ENCODE data around the gene ALDH2. TPM values are rescaled to one million over a fixed set of nuclear protein-coding genes. Genes with fewer than 3 reads are reported as not detected.
"Not testable (repeated sequence)": the region's sequence is repeated elsewhere in the genome, so short reads cannot be mapped to it uniquely, and the experiment has no call there.

ALDH2 gene
- total and polyA plus RNA-seq, 2 experiments from 2014 or later: 21.7 to 38.5 TPM

DNA sequence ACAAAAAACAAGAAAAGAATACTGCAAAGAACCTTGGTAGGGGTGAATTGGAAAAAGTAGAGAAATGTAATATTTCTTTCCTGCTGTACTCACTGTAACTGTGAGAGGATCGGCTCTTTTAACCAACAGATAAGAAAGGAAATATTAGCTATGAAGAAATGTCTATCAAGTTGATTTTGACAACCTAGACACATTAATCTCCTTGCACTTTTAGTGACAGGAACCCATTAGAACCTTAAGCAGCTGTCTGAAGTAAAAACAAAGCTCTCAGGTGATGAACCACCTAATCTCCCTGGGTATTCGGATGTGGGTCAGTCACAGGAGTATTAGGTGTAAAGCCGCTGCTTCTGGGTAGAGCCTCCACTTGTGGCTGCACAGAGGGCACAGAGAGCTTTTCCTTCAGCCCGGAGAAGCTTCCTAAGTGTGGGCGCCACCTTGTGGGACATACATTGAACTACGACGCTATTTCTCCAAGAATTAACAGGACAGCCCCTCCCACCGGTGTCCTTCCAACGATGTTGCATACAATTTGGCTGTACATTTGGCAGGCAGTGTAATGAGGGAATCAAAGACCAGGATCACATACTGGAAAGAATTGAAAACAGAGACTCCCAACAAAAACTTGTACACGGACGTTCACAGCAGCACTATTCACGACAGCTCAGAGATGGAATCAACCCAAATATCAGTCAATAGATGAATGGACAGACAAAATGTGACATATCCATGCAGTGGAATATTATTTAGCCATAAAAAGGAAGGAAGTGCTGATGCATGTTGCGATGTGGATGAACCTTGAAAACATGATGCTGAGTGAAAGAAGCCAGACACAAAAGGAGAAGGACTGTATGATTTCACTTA, 46.4 kb downstream of the ALDH2 start:
- peak overlapping the region; percentile 49; the same call in 1 of the 2 replicates for H2AFZ ChIP-seq
- in situ Hi-C loops (cut with MboI): no loop called here
- H3K9me2 ChIP-seq (ENCODE audit: insufficient read depth): no peaks in the 10 kb centered on the region
- H3K36me3 ChIP-seq (ENCODE audit: low read depth): no peaks in the 10 kb centered on the region
- H3K4me2 ChIP-seq (ENCODE audit: unreplicated experiment): no peak overlapping the region
- no peaks in the 10 kb centered on the region for H3K79me2 ChIP-seq (ENCODE audit: insufficient read depth)
- 4% methylated on average over 13 of the region's 13 CpGs for WGBS, 2 experiments (ENCODE audit: low coverage in 1 of 2, low lambda C conversion rate in 2 of 2, missing lambda C conversion rate in 2 of 2)
- no peak overlapping the region for H3K4me3 ChIP-seq
- TF ChIP-seq EZH2 (IDR thresholded peaks at IDR 0.05; ENCODE audit: insufficient read depth, poor library complexity, severe bottlenecking) (no peak), EZH2phosphoT487 (IDR thresholded peaks at IDR 0.05; ENCODE audit: insufficient read depth, low read depth) (no peak)
- no peak overlapping the region for H3K27ac ChIP-seq
- H3K9me3 ChIP-seq (ENCODE audit: low read depth): no peaks in the 10 kb centered on the region
- DNase-seq: peak; percentile 93
- no peaks in the 10 kb centered on the region for H4K20me1 ChIP-seq (ENCODE audit: insufficient read depth)
- H3K9ac ChIP-seq: no peak overlapping the region
- H3K4me1 ChIP-seq (ENCODE audit: insufficient read depth): no peaks in the 10 kb centered on the region
- no peaks in the 10 kb centered on the region for H3F3A ChIP-seq (ENCODE audit: insufficient read depth)
- 0 out of 2 replicates have a peak, but pooled peaks cover 12% of the 10 kb centered on the region for H3K27me3 ChIP-seq (replicated peaks; ENCODE audit: insufficient read depth)

DNA sequence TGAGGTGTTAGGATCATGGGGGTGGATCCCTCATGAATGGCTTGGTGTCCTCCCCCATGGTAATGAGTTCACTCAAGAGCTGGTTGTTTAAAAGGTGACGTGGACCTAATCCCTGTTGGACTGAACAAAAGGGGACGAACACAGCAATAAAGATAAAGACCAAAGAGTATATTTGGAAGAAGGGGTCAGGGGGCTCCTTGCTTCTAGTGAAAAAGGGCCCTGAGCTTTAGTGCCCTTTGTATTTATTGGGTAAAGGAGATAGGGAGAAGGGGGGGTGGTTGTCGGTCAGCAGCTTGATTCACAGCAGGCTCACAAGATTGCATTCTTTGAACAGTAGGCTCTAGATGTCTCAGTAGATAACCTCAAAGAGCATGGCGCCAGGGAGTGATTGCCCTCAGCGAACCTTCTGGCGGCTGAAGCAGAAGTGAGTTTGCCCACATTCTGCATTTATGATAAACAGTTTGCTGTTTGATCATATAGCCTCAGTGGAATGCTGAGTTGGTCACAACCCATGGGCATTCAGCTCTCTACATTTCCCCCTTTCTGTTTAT, 49.4 kb downstream of the ALDH2 start:
- H3K79me2 ChIP-seq (ENCODE audit: insufficient read depth): no peaks in the 10 kb centered on the region
- in situ Hi-C loops (cut with MboI): no loop called here

DNA sequence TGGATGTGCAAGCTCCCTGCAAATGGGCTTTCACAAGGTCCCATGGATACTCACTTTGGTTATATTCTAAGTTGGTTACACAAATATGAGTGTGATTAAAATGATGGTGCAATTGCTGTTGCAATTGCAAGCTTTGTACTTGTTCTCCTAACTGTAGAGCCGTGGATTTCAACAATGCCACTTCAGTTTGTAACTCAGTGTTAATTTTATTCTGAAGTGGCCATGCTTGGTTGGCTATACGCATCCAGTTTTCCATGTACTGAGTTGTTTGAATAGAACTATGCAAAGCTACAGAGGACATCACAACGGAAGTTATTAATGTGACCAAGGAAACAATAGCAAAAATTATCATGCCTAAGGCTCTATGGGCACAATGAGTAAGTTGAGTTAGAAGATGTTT, 50.2 kb downstream of the ALDH2 start:
- H3K27me3 ChIP-seq (replicated peaks; ENCODE audit: insufficient read depth): peaks cover 31% of the 10 kb centered on the region
- H3K9me2 ChIP-seq (ENCODE audit: insufficient read depth); H2AFZ ChIP-seq; H3K9ac ChIP-seq; H3K4me2 ChIP-seq (ENCODE audit: unreplicated experiment); H4K20me1 ChIP-seq (ENCODE audit: insufficient read depth); H3K4me3 ChIP-seq; H3K79me2 ChIP-seq (ENCODE audit: insufficient read depth); H3K9me3 ChIP-seq (ENCODE audit: low read depth); H3K4me1 ChIP-seq (ENCODE audit: insufficient read depth); H3K36me3 ChIP-seq (ENCODE audit: low read depth); in situ Hi-C loops (cut with MboI); H3F3A ChIP-seq (ENCODE audit: insufficient read depth); DNase-seq; H3K27ac ChIP-seq: not testable (repeated sequence)
- 75% methylated on average over 3 of the region's 3 CpGs for WGBS, 2 experiments (ENCODE audit: low coverage in 1 of 2, low lambda C conversion rate in 2 of 2, missing lambda C conversion rate in 2 of 2)

More for the DNA sequence above, 49.4 kb downstream of the ALDH2 start:
- DNase-seq: no peak
- H3K9ac ChIP-seq: no peak overlapping the region
- H3K9me3 ChIP-seq (ENCODE audit: low read depth): no peaks in the 10 kb centered on the region
- H3K4me2 ChIP-seq (ENCODE audit: unreplicated experiment): no peak overlapping the region
- H3K36me3 ChIP-seq (ENCODE audit: low read depth): no peaks in the 10 kb centered on the region
- TF ChIP-seq EZH2phosphoT487 (IDR thresholded peaks at IDR 0.05; ENCODE audit: insufficient read depth, low read depth) (no peak), EZH2 (IDR thresholded peaks at IDR 0.05; ENCODE audit: insufficient read depth, poor library complexity, severe bottlenecking) (no peak)
- no peak overlapping the region for H3K4me3 ChIP-seq
- peaks cover 24% of the 10 kb centered on the region for H3K27me3 ChIP-seq (replicated peaks; ENCODE audit: insufficient read depth)
- no peak overlapping the region for H2AFZ ChIP-seq
- no peaks in the 10 kb centered on the region for H4K20me1 ChIP-seq (ENCODE audit: insufficient read depth)
- no peaks in the 10 kb centered on the region for H3K9me2 ChIP-seq (ENCODE audit: insufficient read depth)
- H3F3A ChIP-seq (ENCODE audit: insufficient read depth): no peaks in the 10 kb centered on the region
- no peaks in the 10 kb centered on the region for H3K4me1 ChIP-seq (ENCODE audit: insufficient read depth)
- no peak overlapping the region for H3K27ac ChIP-seq
- 64 to 70% methylated on average over 6 of the region's 6 CpGs for WGBS, 2 experiments (ENCODE audit: low coverage in 1 of 2, low lambda C conversion rate in 2 of 2, missing lambda C conversion rate in 2 of 2)

DNA sequence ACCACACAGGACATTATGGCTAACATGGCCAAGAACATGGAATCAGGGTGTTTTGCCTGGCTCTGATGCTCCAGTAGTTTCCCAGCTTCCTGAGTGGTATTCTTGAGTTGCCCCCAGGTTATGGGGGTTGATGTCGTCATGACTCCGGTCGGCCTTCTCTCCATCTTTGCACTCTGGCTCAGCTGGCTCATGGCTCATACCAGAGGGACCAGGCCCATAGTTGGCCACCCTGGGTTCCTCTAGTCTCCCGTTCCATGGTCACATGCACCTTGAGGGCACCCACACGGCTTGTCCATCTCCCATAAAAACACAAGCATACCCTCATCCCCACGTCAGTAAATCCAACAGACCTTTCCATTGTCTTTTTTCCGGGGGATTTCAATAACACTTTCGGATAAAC, 51.6 kb downstream of the ALDH2 start:
- WGBS, 2 experiments (ENCODE audit: low coverage in 1 of 2, low lambda C conversion rate in 2 of 2, missing lambda C conversion rate in 2 of 2): 73 to 78% methylated on average over 8 of the region's 8 CpGs
- Histone ChIP-seq H2AFZ (no peak overlapping the region), H3K27ac (no peak overlapping the region), H4K20me1 (ENCODE audit: insufficient read depth) (no peaks in the 10 kb centered on the region), H3K9me3 (ENCODE audit: low read depth) (no peaks in the 10 kb centered on the region), H3K4me3 (no peak overlapping the region), H3K9ac (no peak overlapping the region), H3K27me3 (replicated peaks; ENCODE audit: insufficient read depth) (peaks cover 43% of the 10 kb centered on the region), H3K9me2 (ENCODE audit: insufficient read depth) (no peaks in the 10 kb centered on the region), H3K79me2 (ENCODE audit: insufficient read depth) (no peaks in the 10 kb centered on the region), H3K4me2 (ENCODE audit: unreplicated experiment) (no peak overlapping the region), H3F3A (ENCODE audit: insufficient read depth) (no peaks in the 10 kb centered on the region), H3K4me1 (ENCODE audit: insufficient read depth) (no peaks in the 10 kb centered on the region), H3K36me3 (ENCODE audit: low read depth) (no peaks in the 10 kb centered on the region)
- no peak for DNase-seq
- in situ Hi-C loops (cut with MboI): no loop called here
- TF ChIP-seq EZH2 (IDR thresholded peaks at IDR 0.05; ENCODE audit: insufficient read depth, poor library complexity, severe bottlenecking): no peak
- TF ChIP-seq EZH2phosphoT487 (IDR thresholded peaks at IDR 0.05; ENCODE audit: insufficient read depth, low read depth): no peak

Data from GM23248 (cell line).